DND-41 (cell line): ENCODE results near the gene ZNF30.

Experiments used
- ATAC-seq: fragments of 200-7000 bp; cut with Tn5 transposase; 3 replicates; pipeline ENCODE4 v1.9.1; 2021; ENCODE audit warnings: low read depth; ENCODE audit not compliant: insufficient read depth
- DNase-seq: peaks from one replicate; pipeline ENCODE4 v3.0.0-alpha.2; 2020
- H2AFZ ChIP-seq: 2 replicates; pipeline ENCODE4 v1.6.0; 2012; ENCODE audit warnings: low read depth, low read length
- H3K27ac ChIP-seq: 2 replicates; pipeline ENCODE4 v1.5.1; 2012; ENCODE audit warnings: low read length, inconsistent platforms
- H3K27me3 ChIP-seq: fragments of 200-600 bp; sonication (generic); 2 replicates; pipeline ENCODE4 v1.6.0; 2012; ENCODE audit warnings: low read length, mild to moderate bottlenecking, inconsistent platforms; ENCODE audit not compliant: insufficient read depth, poor library complexity
- H3K36me3 ChIP-seq: 2 replicates; pipeline ENCODE4 v1.5.1; 2012; ENCODE audit warnings: low read length, inconsistent platforms; ENCODE audit not compliant: insufficient read depth
- H3K4me1 ChIP-seq: 2 replicates; pipeline ENCODE4 v1.5.1; 2012; ENCODE audit warnings: mild to moderate bottlenecking, low read length; ENCODE audit not compliant: insufficient read depth
- H3K4me2 ChIP-seq: 2 replicates; pipeline ENCODE4 v1.6.0; 2012; ENCODE audit warnings: mild to moderate bottlenecking, moderate library complexity, low read length, inconsistent platforms; ENCODE audit not compliant: insufficient read depth
- H3K4me3 ChIP-seq, 2 experiments: fragments of 200-600 bp in 1 of 2; shearing (Covaris generic) in 1 of 2; 2 replicates each; pipeline ENCODE4 v1.5.1; 2012 to 2016; ENCODE audit warnings: inconsistent platforms in 2 of 2, low read length in 2 of 2, mild to moderate bottlenecking in 2 of 2, low read depth in 1 of 2, moderate library complexity in 1 of 2
- H3K79me2 ChIP-seq: 2 replicates; pipeline ENCODE4 v1.6.0; 2012; ENCODE audit warnings: low read length, inconsistent platforms; ENCODE audit not compliant: insufficient read depth
- H3K9ac ChIP-seq: 2 replicates; pipeline ENCODE4 v1.6.0; 2012; ENCODE audit warnings: low read depth, mild to moderate bottlenecking, inconsistent platforms, low read length, moderate library complexity
- H3K9me3 ChIP-seq: 2 replicates; pipeline ENCODE4 v1.5.1; 2012; ENCODE audit warnings: low read length, moderate library complexity, mild to moderate bottlenecking, inconsistent platforms; ENCODE audit not compliant: insufficient read depth, severe bottlenecking
- H4K20me1 ChIP-seq: 2 replicates; pipeline ENCODE4 v1.6.0; 2012; ENCODE audit warnings: low read length; ENCODE audit not compliant: insufficient read depth
- CTCF ChIP-seq: IDR thresholded peaks from 2 replicates; pipeline ENCODE4 v1.5.1; 2012; ENCODE audit warnings: borderline replicate concordance, low read length, moderate library complexity, mild to moderate bottlenecking; ENCODE audit not compliant: poor library complexity, severe bottlenecking; ENCODE audit errors: extremely low read depth
- EZH2 ChIP-seq: IDR thresholded peaks from 3 replicates; pipeline ENCODE4 v1.6.1; 2012; ENCODE audit warnings: borderline replicate concordance, low read depth, mild to moderate bottlenecking, moderate library complexity, low read length, inconsistent platforms; ENCODE audit not compliant: severe bottlenecking

The ZNF30 gene

GRCh38 chr19:34982275-34982674, 55.6 kb downstream of the ZNF30 start:
- H3K4me3 ChIP-seq, result no peak overlapping the region
- H3K4me2 ChIP-seq, result no peak overlapping the region
- no peaks in the 10 kb centered on the region for H3K36me3 ChIP-seq
- H3K4me1 ChIP-seq, result peaks cover 7% of the 10 kb centered on the region; the same call in 1 of the 2 replicates
- DNase-seq, result no peak
- no peak overlapping the region for H3K27ac ChIP-seq
- no peaks in the 10 kb centered on the region for H4K20me1 ChIP-seq
- H3K27me3 ChIP-seq, result no peaks in the 10 kb centered on the region
- no peak for TF ChIP-seq CTCF
- no peak for TF ChIP-seq EZH2
- no peaks in the 10 kb centered on the region for H3K79me2 ChIP-seq
- H2AFZ ChIP-seq, result no peak overlapping the region
- H3K9me3 ChIP-seq, result no peaks in the 10 kb centered on the region
- H3K9ac ChIP-seq, result no peak overlapping the region
- ATAC-seq, result no peak

GRCh38 chr19:34983786-34984185, 57.1 kb downstream of the ZNF30 start:
- Histone ChIP-seq H4K20me1 (no peaks in the 10 kb centered on the region), H3K9ac (no peak overlapping the region), H3K27me3 (no peaks in the 10 kb centered on the region), H3K79me2 (no peaks in the 10 kb centered on the region), H3K9me3 (no peaks in the 10 kb centered on the region), H3K27ac (no peak overlapping the region), H3K4me1 (peaks cover 7% of the 10 kb centered on the region; the same call in 1 of the 2 replicates), H3K4me3 (no peak overlapping the region), H3K4me2 (no peak overlapping the region), H3K36me3 (no peaks in the 10 kb centered on the region), H2AFZ (no peak overlapping the region)
- no peak for TF ChIP-seq EZH2
- TF ChIP-seq CTCF, result no peak
- ATAC-seq (no peak), DNase-seq (no peak)

- no peaks in the 10 kb centered on the region for H3K9me3 ChIP-seq
- no peaks in the 10 kb centered on the region for H3K27me3 ChIP-seq
- no peak for ATAC-seq
- TF ChIP-seq CTCF (no peak), EZH2 (no peak)
- peaks cover 7% of the 10 kb centered on the region; the same call in 1 of the 2 replicates for H3K4me1 ChIP-seq
- H3K27ac ChIP-seq, result no peak overlapping the region
- no peak for DNase-seq
- H3K9ac ChIP-seq, result no peak overlapping the region
- H2AFZ ChIP-seq, result no peak overlapping the region
- no peaks in the 10 kb centered on the region for H3K36me3 ChIP-seq
- no peak overlapping the region for H3K4me3 ChIP-seq
- no peak overlapping the region for H3K4me2 ChIP-seq
- no peaks in the 10 kb centered on the region for H4K20me1 ChIP-seq
- no peaks in the 10 kb centered on the region for H3K79me2 ChIP-seq
Observed at GRCh38 chr19:34984287-34984686, 57.6 kb downstream of the ZNF30 start.
